DND-41 (cell line): Measurements from ENCODE around the gene PTPRD.

Experiments used
- ATAC-seq: fragments of 200-7000 bp; cut with Tn5 transposase; 3 replicates; pipeline ENCODE4 v1.9.1; 2021; ENCODE audit warnings: low read depth; ENCODE audit not compliant: insufficient read depth
- DNase-seq: peaks from one replicate; pipeline ENCODE4 v3.0.0-alpha.2; 2020
- H2AFZ ChIP-seq: 2 replicates; pipeline ENCODE4 v1.6.0; 2012; ENCODE audit warnings: low read depth, low read length
- H3K27ac ChIP-seq: 2 replicates; pipeline ENCODE4 v1.5.1; 2012; ENCODE audit warnings: low read length, inconsistent platforms
- H3K27me3 ChIP-seq: fragments of 200-600 bp; sonication (generic); 2 replicates; pipeline ENCODE4 v1.6.0; 2012; ENCODE audit warnings: low read length, mild to moderate bottlenecking, inconsistent platforms; ENCODE audit not compliant: insufficient read depth, poor library complexity
- H3K36me3 ChIP-seq: 2 replicates; pipeline ENCODE4 v1.5.1; 2012; ENCODE audit warnings: low read length, inconsistent platforms; ENCODE audit not compliant: insufficient read depth
- H3K4me1 ChIP-seq: 2 replicates; pipeline ENCODE4 v1.5.1; 2012; ENCODE audit warnings: mild to moderate bottlenecking, low read length; ENCODE audit not compliant: insufficient read depth
- H3K4me2 ChIP-seq: 2 replicates; pipeline ENCODE4 v1.6.0; 2012; ENCODE audit warnings: mild to moderate bottlenecking, moderate library complexity, low read length, inconsistent platforms; ENCODE audit not compliant: insufficient read depth
- H3K4me3 ChIP-seq, 2 experiments: fragments of 200-600 bp in 1 of 2; shearing (Covaris generic) in 1 of 2; 2 replicates each; pipeline ENCODE4 v1.5.1; 2012 to 2016; ENCODE audit warnings: inconsistent platforms in 2 of 2, low read length in 2 of 2, mild to moderate bottlenecking in 2 of 2, low read depth in 1 of 2, moderate library complexity in 1 of 2
- H3K79me2 ChIP-seq: 2 replicates; pipeline ENCODE4 v1.6.0; 2012; ENCODE audit warnings: low read length, inconsistent platforms; ENCODE audit not compliant: insufficient read depth
- H3K9ac ChIP-seq: 2 replicates; pipeline ENCODE4 v1.6.0; 2012; ENCODE audit warnings: low read depth, mild to moderate bottlenecking, inconsistent platforms, low read length, moderate library complexity
- H3K9me3 ChIP-seq: 2 replicates; pipeline ENCODE4 v1.5.1; 2012; ENCODE audit warnings: low read length, moderate library complexity, mild to moderate bottlenecking, inconsistent platforms; ENCODE audit not compliant: insufficient read depth, severe bottlenecking
- H4K20me1 ChIP-seq: 2 replicates; pipeline ENCODE4 v1.6.0; 2012; ENCODE audit warnings: low read length; ENCODE audit not compliant: insufficient read depth
- CTCF ChIP-seq: IDR thresholded peaks from 2 replicates; pipeline ENCODE4 v1.5.1; 2012; ENCODE audit warnings: borderline replicate concordance, low read length, moderate library complexity, mild to moderate bottlenecking; ENCODE audit not compliant: poor library complexity, severe bottlenecking; ENCODE audit errors: extremely low read depth
- EZH2 ChIP-seq: IDR thresholded peaks from 3 replicates; pipeline ENCODE4 v1.6.1; 2012; ENCODE audit warnings: borderline replicate concordance, low read depth, mild to moderate bottlenecking, moderate library complexity, low read length, inconsistent platforms; ENCODE audit not compliant: severe bottlenecking

The PTPRD gene

GRCh38 chr9:9615086-9615485, 997.7 kb downstream of the PTPRD start:
- TF ChIP-seq EZH2, result no peak
- TF ChIP-seq CTCF, result no peak
- Histone ChIP-seq H3K9ac (no peak overlapping the region), H3K27me3 (no peaks in the 10 kb centered on the region), H3K4me1 (peaks cover 25% of the 10 kb centered on the region), H4K20me1 (no peaks in the 10 kb centered on the region), H3K79me2 (no peaks in the 10 kb centered on the region), H2AFZ (no peak overlapping the region), H3K4me2 (no peak overlapping the region), H3K9me3 (peaks cover 12% of the 10 kb centered on the region), H3K36me3 (no peaks in the 10 kb centered on the region), H3K27ac (peak overlapping the region; percentile 40; the same call in 1 of the 2 replicates), H3K4me3 (no peak overlapping the region)
- ATAC-seq (no peak), DNase-seq (no peak)

GRCh38 chr9:9614607-9615006, 998.2 kb downstream of the PTPRD start:
- no peak overlapping the region for H3K27ac ChIP-seq
- DNase-seq (no peak), ATAC-seq (no peak)
- H3K27me3 ChIP-seq, result no peaks in the 10 kb centered on the region
- H3K36me3 ChIP-seq, result no peaks in the 10 kb centered on the region
- peaks cover 12% of the 10 kb centered on the region for H3K9me3 ChIP-seq
- peaks cover 25% of the 10 kb centered on the region for H3K4me1 ChIP-seq
- no peaks in the 10 kb centered on the region for H4K20me1 ChIP-seq
- H3K4me3 ChIP-seq, result no peak overlapping the region
- no peak overlapping the region for H3K4me2 ChIP-seq
- H2AFZ ChIP-seq, result no peak overlapping the region
- TF ChIP-seq EZH2, result no peak
- TF ChIP-seq CTCF, result no peak
- H3K9ac ChIP-seq, result no peak overlapping the region
- no peaks in the 10 kb centered on the region for H3K79me2 ChIP-seq

- DNase-seq (no peak), ATAC-seq (0 out of 3 replicates have a peak, but pooled peaks have one; percentile 31)
- Histone ChIP-seq H4K20me1 (no peaks in the 10 kb centered on the region), H3K9me3 (peaks cover 12% of the 10 kb centered on the region), H3K9ac (no peak overlapping the region), H3K79me2 (no peaks in the 10 kb centered on the region), H2AFZ (no peak overlapping the region), H3K4me3 (no peak overlapping the region), H3K4me2 (no peak overlapping the region), H3K27me3 (no peaks in the 10 kb centered on the region), H3K36me3 (no peaks in the 10 kb centered on the region), H3K27ac (peak overlapping the region; percentile 72), H3K4me1 (peaks cover 25% of the 10 kb centered on the region)
- TF ChIP-seq CTCF (no peak), EZH2 (no peak)
Observed at GRCh38 chr9:9612755-9613154, 1000.0 kb downstream of the PTPRD start.

GRCh38 chr9:9612270-9612669, 1000.5 kb downstream of the PTPRD start:
- Histone ChIP-seq H3K27me3 (no peaks in the 10 kb centered on the region), H3K79me2 (no peaks in the 10 kb centered on the region), H3K9ac (no peak overlapping the region; the same call in 1 of the 2 replicates), H3K9me3 (peaks cover 12% of the 10 kb centered on the region), H3K4me1 (peaks cover 25% of the 10 kb centered on the region), H3K4me2 (no peak overlapping the region), H2AFZ (no peak overlapping the region), H3K36me3 (no peaks in the 10 kb centered on the region), H3K27ac (peak overlapping the region; percentile 72), H3K4me3 (no peak overlapping the region), H4K20me1 (no peaks in the 10 kb centered on the region)
- DNase-seq (peak; percentile 61), ATAC-seq (peak; percentile 86)
- no peak for TF ChIP-seq EZH2
